Measurements from ENCODE around the gene COL9A2.

COL9A2 gene

DNA sequence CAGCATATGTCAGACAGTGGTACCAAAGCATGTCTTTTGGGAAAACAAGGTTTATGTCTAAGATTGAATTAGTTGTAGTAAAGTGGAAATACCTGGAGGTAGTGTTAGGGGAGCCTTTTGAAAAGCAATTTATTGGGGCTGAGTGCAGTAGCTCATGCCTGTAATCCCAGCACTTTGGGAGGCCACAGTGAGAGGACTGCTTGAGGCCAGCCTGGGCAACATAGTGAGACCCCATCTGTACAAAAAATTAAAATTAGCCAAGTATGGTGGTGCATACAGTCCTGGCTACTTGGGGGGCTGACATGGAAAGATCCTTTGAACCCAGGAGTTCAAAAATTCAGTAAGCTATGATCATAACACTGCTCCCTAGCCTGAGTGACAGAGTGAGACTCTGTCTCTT lies 51.8 kb downstream of the COL9A2 start:
- Histone ChIP-seq H3K9me3 (no peaks in the 10 kb centered on the region), H3K27me3 (no peaks in the 10 kb centered on the region), H3K4me1 (peaks cover 3 to 78% (median 36%) of the 10 kb centered on the region in 4 donors), H3K27ac (peak overlapping the region; percentile 72 to 77), H3K36me3 (peaks cover 32 to 39% (median 38%) of the 10 kb centered on the region in 3 donors), H3K4me3 (no peak overlapping the region)
- intact Hi-C loops (cut with DNase I; ENCODE audit: low total_unique reads): no loop called here
- TF ChIP-seq, protein P1, sequence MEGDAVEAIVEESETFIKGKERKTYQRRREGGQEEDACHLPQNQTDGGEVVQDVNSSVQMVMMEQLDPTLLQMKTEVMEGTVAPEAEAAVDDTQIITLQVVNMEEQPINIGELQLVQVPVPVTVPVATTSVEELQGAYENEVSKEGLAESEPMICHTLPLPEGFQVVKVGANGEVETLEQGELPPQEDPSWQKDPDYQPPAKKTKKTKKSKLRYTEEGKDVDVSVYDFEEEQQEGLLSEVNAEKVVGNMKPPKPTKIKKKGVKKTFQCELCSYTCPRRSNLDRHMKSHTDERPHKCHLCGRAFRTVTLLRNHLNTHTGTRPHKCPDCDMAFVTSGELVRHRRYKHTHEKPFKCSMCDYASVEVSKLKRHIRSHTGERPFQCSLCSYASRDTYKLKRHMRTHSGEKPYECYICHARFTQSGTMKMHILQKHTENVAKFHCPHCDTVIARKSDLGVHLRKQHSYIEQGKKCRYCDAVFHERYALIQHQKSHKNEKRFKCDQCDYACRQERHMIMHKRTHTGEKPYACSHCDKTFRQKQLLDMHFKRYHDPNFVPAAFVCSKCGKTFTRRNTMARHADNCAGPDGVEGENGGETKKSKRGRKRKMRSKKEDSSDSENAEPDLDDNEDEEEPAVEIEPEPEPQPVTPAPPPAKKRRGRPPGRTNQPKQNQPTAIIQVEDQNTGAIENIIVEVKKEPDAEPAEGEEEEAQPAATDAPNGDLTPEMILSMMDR (IDR thresholded peaks at IDR 0.05): no peak
- DNase-seq: no peak

DNA sequence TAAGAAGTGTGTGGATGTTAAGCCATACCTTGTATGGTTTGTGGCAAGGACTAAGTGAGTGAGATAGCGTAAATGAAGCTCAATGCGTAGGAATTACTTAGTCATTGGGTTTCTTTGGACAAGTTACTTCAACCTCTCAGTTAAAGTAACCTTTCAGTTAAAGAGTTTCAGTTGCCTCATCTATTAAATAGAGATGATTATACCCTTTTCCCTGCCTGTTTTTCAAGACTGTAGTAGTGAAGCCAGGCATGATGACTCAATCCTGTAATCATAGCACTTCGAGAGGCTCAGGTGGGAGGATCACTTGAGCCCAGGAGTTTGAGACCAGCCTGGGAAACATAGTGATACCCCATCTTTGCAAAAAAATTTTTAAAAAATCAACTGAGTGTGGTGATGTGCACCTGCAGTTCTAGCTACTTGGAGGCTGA lies 52.7 kb downstream of the COL9A2 start:
- intact Hi-C loops (cut with DNase I; ENCODE audit: low total_unique reads): no loop called here
- TF ChIP-seq, protein P1 (IDR thresholded peaks at IDR 0.05): no peak
- DNase-seq: no peak
- peaks cover 3 to 86% (median 42%) of the 10 kb centered on the region in 4 donors for H3K4me1 ChIP-seq
- no peaks in the 10 kb centered on the region for H3K9me3 ChIP-seq
- H3K36me3 ChIP-seq: peaks cover 27 to 36% (median 29%) of the 10 kb centered on the region in 3 donors
- H3K27ac ChIP-seq: peak overlapping the region; percentile 62 to 77
- H3K27me3 ChIP-seq: no peaks in the 10 kb centered on the region
- H3K4me3 ChIP-seq: no peak overlapping the region

DNA sequence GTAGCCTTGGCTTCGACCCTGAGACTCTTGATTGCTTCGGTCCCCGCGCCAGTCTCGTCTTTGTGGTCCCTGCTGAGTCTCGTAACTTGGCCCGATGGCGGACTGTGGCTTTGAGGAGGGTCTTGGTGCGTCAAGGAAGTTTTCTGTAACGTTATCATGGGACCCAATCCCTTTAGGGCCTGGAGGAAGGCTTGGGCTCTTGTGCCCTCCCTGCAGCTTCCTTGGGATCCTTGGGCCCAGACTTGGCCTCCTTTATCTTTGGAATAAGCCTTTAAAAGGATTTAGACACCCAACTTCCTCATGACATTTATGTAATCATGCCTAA lies 58.7 kb downstream of the COL9A2 start:
- no peaks in the 10 kb centered on the region for H3K27me3 ChIP-seq
- peak overlapping the region; percentile 95 to 96 for H3K27ac ChIP-seq
- peaks cover 22 to 28% (median 22%) of the 10 kb centered on the region in 3 donors for H3K36me3 ChIP-seq
- H3K9me3 ChIP-seq: no peaks in the 10 kb centered on the region
- TF ChIP-seq, protein P1 (IDR thresholded peaks at IDR 0.05): no peak
- peaks cover 0 to 61% (median 38%) of the 10 kb centered on the region in 4 donors for H3K4me1 ChIP-seq
- intact Hi-C loops (cut with DNase I; ENCODE audit: low total_unique reads): loop anchor here (10.0 kb wide), 1 partner anchor 94 kb away; the partner anchor contains the start of gene RLF
- DNase-seq: peak in 1 of 2 donors; percentile 36
- peak overlapping the region; percentile 92 to 96 for H3K4me3 ChIP-seq

DNA sequence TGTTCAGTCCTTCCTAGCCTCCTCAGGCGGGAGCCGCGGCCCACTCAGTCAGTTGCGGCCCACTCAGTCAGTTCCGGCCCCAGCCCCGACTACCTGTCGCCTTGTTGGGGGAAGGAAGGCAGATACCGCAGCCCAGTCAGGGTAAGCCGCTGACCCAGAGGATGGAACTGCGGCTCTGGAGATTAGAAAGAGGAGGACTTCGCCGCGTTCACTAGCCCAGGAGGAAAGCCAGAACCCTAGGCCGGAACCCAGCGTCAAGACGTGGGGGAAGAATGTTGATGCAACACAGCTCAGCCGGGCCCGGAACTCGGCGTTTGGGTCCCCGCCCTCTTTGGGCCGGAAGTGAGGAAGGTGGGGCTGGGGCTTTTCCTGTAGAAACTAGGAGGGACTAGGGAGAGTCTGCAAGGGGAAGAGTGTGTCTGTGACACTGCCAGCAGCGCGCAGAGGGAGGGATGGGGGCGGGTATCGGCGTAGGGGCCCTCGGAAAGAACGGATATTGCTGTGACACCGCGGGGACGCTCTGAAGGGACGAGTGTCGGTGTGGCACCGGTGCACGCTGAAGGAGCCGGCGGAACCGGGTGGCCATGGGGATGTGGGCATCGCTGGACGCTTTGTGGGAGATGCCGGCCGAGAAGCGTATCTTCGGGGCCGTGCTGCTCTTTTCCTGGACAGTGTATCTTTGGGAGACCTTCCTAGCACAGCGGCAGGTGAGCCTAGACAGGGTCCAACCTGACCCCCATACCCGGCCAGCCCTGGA lies 59.2 kb downstream of the COL9A2 start, which contains the start of gene ZMPSTE24:
Gene ZMPSTE24, plus strand, starts transcription at position 549 of the 757 bp plus-strand sequence. Its CDS starts 36 bp downstream, at position 585.
- peaks cover 22 to 28% (median 22%) of the 10 kb centered on the region in 3 donors for H3K36me3 ChIP-seq
- no peaks in the 10 kb centered on the region for H3K9me3 ChIP-seq
- peak within 1 kb of the TSS; percentile 92 to 96 for H3K4me3 ChIP-seq
- H3K27ac ChIP-seq: peak within 1 kb of the TSS; percentile 95 to 96
- TF ChIP-seq, protein P1 (IDR thresholded peaks at IDR 0.05): no peak
- peak; percentile 94 to 98 for DNase-seq
- intact Hi-C loops (cut with DNase I; ENCODE audit: low total_unique reads): loop anchor here (10.0 kb wide), 1 partner anchor 93 kb away; the partner anchor contains the start of gene RLF
- peaks cover 0 to 56% (median 33%) of the 10 kb centered on the region in 4 donors for H3K4me1 ChIP-seq
- no peaks in the 10 kb centered on the region for H3K27me3 ChIP-seq

DNA sequence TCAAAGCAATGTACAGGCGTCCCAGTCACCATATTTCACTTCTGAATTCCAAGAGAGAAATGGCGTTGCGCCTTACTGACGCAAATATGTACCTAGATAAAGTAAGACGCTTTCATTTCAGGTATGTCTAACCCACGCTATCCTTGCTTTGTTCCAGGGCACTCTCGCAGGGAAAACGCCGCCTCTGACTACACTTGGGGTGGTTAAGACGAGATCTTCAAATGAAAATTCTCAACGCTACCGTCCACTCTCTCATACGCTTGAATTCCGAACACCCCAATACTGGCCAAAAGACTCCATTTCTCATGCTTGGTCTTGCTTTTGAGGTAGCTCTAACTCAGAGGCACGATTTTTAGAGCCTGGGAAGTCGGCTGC lies 59.8 kb downstream of the COL9A2 start:
- peak overlapping the region; percentile 95 to 96 for H3K27ac ChIP-seq
- peaks cover 0 to 50% (median 29%) of the 10 kb centered on the region in 4 donors for H3K4me1 ChIP-seq
- H3K4me3 ChIP-seq: peak overlapping the region; percentile 92 to 96
- TF ChIP-seq, protein P1 (IDR thresholded peaks at IDR 0.05): no peak
- DNase-seq: no peak
- intact Hi-C loops (cut with DNase I; ENCODE audit: low total_unique reads): loop anchor here (10.0 kb wide), 1 partner anchor 92 kb away; the partner anchor contains the start of gene RLF
- H3K36me3 ChIP-seq: peaks cover 16 to 28% (median 19%) of the 10 kb centered on the region in 3 donors
- H3K9me3 ChIP-seq: no peaks in the 10 kb centered on the region
- H3K27me3 ChIP-seq: no peaks in the 10 kb centered on the region

All from tibial artery (tissue), 4 donors.